Upper lobe of left lung (tissue), 6 donors: ENCODE results near the gene MYLK. TPM values are rescaled to one million over a fixed set of nuclear protein-coding genes. Genes with fewer than 3 reads are reported as not detected.
A peak's percentile ranks its signal among the peaks of the same experiment; 100 is the strongest.

ENCODE experiments used
- ATAC-seq, 2 donors: fragments of 200-7000 bp; cut with Tn5 transposase; one replicate each; pipeline ENCODE4 v1.9.1; 2022; ENCODE audit warnings: mild to moderate bottlenecking in 2 of 2, moderate library complexity in 2 of 2; ENCODE audit not compliant: low FRiP score in 2 of 2
- DNase-seq, 2 donors: peaks; one replicate each; pipeline ENCODE4 v3.0.0-alpha.2; 2019 to 2020
- H3K27ac ChIP-seq, 4 donors: fragments of 200-600 bp; sonication (generic); one replicate each; pipeline ENCODE4 v1.5.1; 2016 to 2019
- H3K27me3 ChIP-seq, 4 donors: fragments of 200-600 bp; sonication (generic); one replicate each; pipeline ENCODE4 v1.5.1; 2017 to 2019
- H3K36me3 ChIP-seq, 4 donors: fragments of 200-600 bp; sonication (generic); one replicate each; pipeline ENCODE4 v1.5.1; 2016 to 2019
- H3K4me1 ChIP-seq, 4 donors: fragments of 200-600 bp; sonication (generic); one replicate each; pipeline ENCODE4 v1.5.1; 2018 to 2019
- H3K4me3 ChIP-seq, 4 donors: fragments of 200-600 bp; sonication (generic); one replicate each; pipeline ENCODE4 v1.5.1; 2017 to 2019; ENCODE audit warnings: mild to moderate bottlenecking in 2 of 4, moderate library complexity in 1 of 4
- H3K9me3 ChIP-seq, 4 donors: fragments of 200-600 bp; sonication (generic); one replicate each; pipeline ENCODE4 v1.5.1; 2018 to 2019
- CTCF ChIP-seq, 6 experiments: fragments of 450-650 bp in 4 of 6; fragments of 200-600 bp in 2 of 6; sonication (generic) in 2 of 6; IDR thresholded peaks; one replicate each; pipeline ENCODE4 v1.5.1; 2016 to 2019; ENCODE audit warnings: antibody characterized with exemption in 6 of 6
- EP300 ChIP-seq, 4 donors: sonication (generic); formaldehyde crosslinking; IDR thresholded peaks; one replicate each; pipeline ENCODE4 v1.5.1; 2017; ENCODE audit warnings: antibody characterized with exemption in 4 of 4, control low read depth in 2 of 4
- POLR2A ChIP-seq, 4 donors: fragments of 450-650 bp; IDR thresholded peaks; one replicate each; pipeline ENCODE4 v1.5.1; 2016 to 2017; ENCODE audit warnings: antibody characterized with exemption in 4 of 4, mild to moderate bottlenecking in 2 of 4
- POLR2AphosphoS5 ChIP-seq, 2 donors: sonication (generic); formaldehyde crosslinking; IDR thresholded peaks; one replicate each; pipeline ENCODE4 v1.5.1; 2017; ENCODE audit warnings: antibody characterized with exemption in 2 of 2
- WGBS, 2 donors: methylation state at CpG; one replicate each; pipeline ENCODE4 v1.1.5; 2017 to 2018; 5-methylcytosine and 5-hydroxymethylcytosine counted together
- total RNA-seq, 6 donors: library from RNA; depleted of rRNA in 4 of 6; stranded (reverse); fragments of >200 nt in 4 of 6; gene quantifications; one replicate each; pipeline versions ENCODE4 v1.1.0 to v1.2.1, GENCODE V29; 2016 to 2021
- donor health status: DM: no; HTN: no; CAD: no; lungs with moderate emphysema.
- donor health status: DM: no; HTN: yes; CAD: no; lungs with severe emphysema.

MYLK gene
- total RNA-seq, 6 donors from 2014 or later: 105 to 378 (median 160) TPM

GRCh38 chr3:123819949-123820348 lies 64.2 kb downstream of the MYLK start:
- peaks cover 0 to 5% (median 3%) of the 10 kb centered on the region in 4 donors for H3K4me1 ChIP-seq
- H3K27me3 ChIP-seq: no peaks in the 10 kb centered on the region
- ATAC-seq (no peak), DNase-seq (no peak)
- no peaks in the 10 kb centered on the region for H3K36me3 ChIP-seq
- TF ChIP-seq CTCF (IDR thresholded peaks at IDR 0.05) (no peak), EP300 (IDR thresholded peaks at IDR 0.05) (no peak), POLR2A (IDR thresholded peaks at IDR 0.05) (no peak), POLR2AphosphoS5 (IDR thresholded peaks at IDR 0.05) (no peak)
- H3K9me3 ChIP-seq: peaks cover 0 to 5% (median 0%) of the 10 kb centered on the region in 4 donors
- 93 to 100% methylated on average over 1 of the region's 1 CpG for WGBS, 2 donors
- no peak overlapping the region for H3K27ac ChIP-seq
- H3K4me3 ChIP-seq: no peak overlapping the region

- Histone ChIP-seq H3K27me3 (no peaks in the 10 kb centered on the region), H3K27ac (no peak overlapping the region), H3K36me3 (no peaks in the 10 kb centered on the region), H3K4me1 (peaks cover 0 to 5% (median 3%) of the 10 kb centered on the region in 4 donors), H3K4me3 (no peak overlapping the region), H3K9me3 (peaks cover 0 to 5% (median 0%) of the 10 kb centered on the region in 4 donors)
- no peak for TF ChIP-seq CTCF (IDR thresholded peaks at IDR 0.05)
- no peak for TF ChIP-seq POLR2AphosphoS5 (IDR thresholded peaks at IDR 0.05)
- ATAC-seq (no peak), DNase-seq (no peak)
- 29 to 40% methylated on average over 2 of the region's 2 CpGs for WGBS, 2 donors
Measured at GRCh38 chr3:123818921-123819429, 65.2 kb downstream of the MYLK start.

GRCh38 chr3:123818324-123818920 lies 65.7 kb downstream of the MYLK start:
- no peak overlapping the region for H3K4me3 ChIP-seq
- H3K36me3 ChIP-seq: no peaks in the 10 kb centered on the region
- H3K27ac ChIP-seq: no peak overlapping the region
- H3K27me3 ChIP-seq: no peaks in the 10 kb centered on the region
- 67 to 74% methylated on average over 5 of the region's 5 CpGs for WGBS, 2 donors
- TF ChIP-seq POLR2AphosphoS5 (IDR thresholded peaks at IDR 0.05): no peak
- no peak for TF ChIP-seq CTCF (IDR thresholded peaks at IDR 0.05)
- TF ChIP-seq EP300 (IDR thresholded peaks at IDR 0.05): no peak
- no peak for TF ChIP-seq POLR2A (IDR thresholded peaks at IDR 0.05)
- no peak for DNase-seq
- peaks cover 0 to 5% (median 0%) of the 10 kb centered on the region in 4 donors for H3K9me3 ChIP-seq
- no peak for ATAC-seq
- H3K4me1 ChIP-seq: peaks cover 0 to 5% (median 3%) of the 10 kb centered on the region in 4 donors

- Histone ChIP-seq H3K4me1 (peaks cover 0 to 5% (median 3%) of the 10 kb centered on the region in 4 donors), H3K36me3 (no peaks in the 10 kb centered on the region), H3K4me3 (no peak overlapping the region), H3K27ac (peak overlapping the region; percentile 30 to 65 (median 40)), H3K27me3 (no peaks in the 10 kb centered on the region), H3K9me3 (peaks cover 0 to 5% (median 0%) of the 10 kb centered on the region in 4 donors)
- WGBS, 2 donors: 77 to 86% methylated on average over 4 of the region's 4 CpGs
- DNase-seq (no peak), ATAC-seq (peak in 1 of 2 donors; percentile 35)
- no peak for TF ChIP-seq EP300 (IDR thresholded peaks at IDR 0.05)
- no peak for TF ChIP-seq POLR2A (IDR thresholded peaks at IDR 0.05)
- no peak for TF ChIP-seq CTCF (IDR thresholded peaks at IDR 0.05)
- TF ChIP-seq POLR2AphosphoS5 (IDR thresholded peaks at IDR 0.05): no peak
Measured at GRCh38 chr3:123817413-123817812, 66.7 kb downstream of the MYLK start.
